ENCODE measurements around the gene HSPA12B.

The HSPA12B gene

DNA sequence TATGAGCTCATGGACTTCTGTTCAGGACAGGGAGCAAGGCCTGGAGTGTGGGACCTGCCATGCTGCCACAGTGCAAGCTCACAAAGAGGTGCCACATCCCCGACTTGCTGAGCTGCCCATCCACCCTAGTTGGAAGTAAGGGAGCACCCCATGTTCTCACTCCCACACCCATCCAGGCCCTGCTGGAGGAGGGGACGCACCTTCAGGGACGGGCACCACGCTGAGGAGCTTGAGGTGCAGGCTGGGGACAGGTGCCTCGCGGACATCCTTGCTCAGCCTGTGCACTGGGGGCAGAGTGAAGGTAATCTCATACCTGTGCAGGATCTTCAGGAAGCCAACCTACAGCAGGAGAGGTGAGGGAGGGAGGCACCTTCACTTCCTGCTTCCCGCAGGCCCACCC is 22.8 kb downstream of the HSPA12B start:
- no peak overlapping the region for H3K27ac ChIP-seq
- no peak for TF ChIP-seq CTCF (conservative IDR thresholded peaks at IDR 0.05)
- TF ChIP-seq ZFX (IDR thresholded peaks at IDR 0.05): no peak

GRCh38 chr20:3755814-3756480 is 23.5 kb downstream of the HSPA12B start:
- no peak overlapping the region for H3K27ac ChIP-seq
- no peak for TF ChIP-seq CTCF (conservative IDR thresholded peaks at IDR 0.05)
- no peak for TF ChIP-seq ZFX (IDR thresholded peaks at IDR 0.05)

DNA sequence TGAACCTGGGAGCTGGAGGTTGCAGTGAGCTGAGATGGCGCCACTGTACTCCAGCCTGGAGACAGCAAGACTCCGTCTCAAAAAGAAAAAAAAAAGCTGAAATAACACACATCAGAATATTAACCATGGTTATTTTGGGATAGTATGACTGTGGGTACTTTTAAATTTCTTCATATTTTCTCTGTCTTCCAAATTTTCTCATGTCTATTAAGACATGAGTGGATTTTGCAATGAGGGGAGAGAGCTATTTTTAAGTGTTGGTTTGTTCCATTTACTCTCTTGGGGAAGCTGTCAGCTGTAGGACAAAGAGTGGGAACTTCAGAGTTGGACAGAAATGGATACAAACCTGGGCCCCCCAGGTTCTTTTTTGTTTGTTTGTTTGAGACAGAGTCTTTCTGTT is 24.8 kb downstream of the HSPA12B start:
- TF ChIP-seq CTCF (conservative IDR thresholded peaks at IDR 0.05) (no peak), ZFX (IDR thresholded peaks at IDR 0.05) (no peak)
- H3K27ac ChIP-seq: no peak overlapping the region

GRCh38 chr20:3758566-3758965 is 26.1 kb downstream of the HSPA12B start:
- no peak overlapping the region for H3K27ac ChIP-seq
- no peak for TF ChIP-seq ZFX (IDR thresholded peaks at IDR 0.05)
- no peak for TF ChIP-seq CTCF (conservative IDR thresholded peaks at IDR 0.05)

DNA sequence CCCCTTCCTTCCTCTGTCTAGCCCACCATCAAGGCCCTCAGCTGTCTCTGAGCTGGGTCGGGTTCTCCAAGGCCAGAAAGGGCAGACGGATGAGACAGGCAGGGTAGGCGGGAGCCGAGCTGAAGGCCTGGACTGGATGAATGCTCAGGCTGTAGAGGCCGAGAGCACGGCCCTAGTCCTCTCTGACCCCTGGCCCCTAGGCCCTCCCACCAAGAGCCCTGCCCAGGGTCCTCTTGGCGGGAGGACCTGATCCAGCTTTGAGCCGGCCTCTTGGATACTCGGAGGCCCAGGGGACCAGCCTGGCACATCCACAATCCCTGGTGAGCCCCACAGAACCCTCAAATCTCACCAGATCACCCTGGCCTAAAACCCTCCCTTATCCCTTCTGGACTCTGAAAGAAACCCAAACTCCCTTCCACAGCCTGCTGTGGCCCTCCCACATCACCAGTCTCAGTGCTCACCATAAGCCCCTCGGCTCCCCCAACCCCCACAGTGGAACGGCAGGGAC is 26.9 kb downstream of the HSPA12B start:
- no peak for TF ChIP-seq CTCF (conservative IDR thresholded peaks at IDR 0.05)
- no peak for TF ChIP-seq ZFX (IDR thresholded peaks at IDR 0.05)
- no peak overlapping the region for H3K27ac ChIP-seq

DNA sequence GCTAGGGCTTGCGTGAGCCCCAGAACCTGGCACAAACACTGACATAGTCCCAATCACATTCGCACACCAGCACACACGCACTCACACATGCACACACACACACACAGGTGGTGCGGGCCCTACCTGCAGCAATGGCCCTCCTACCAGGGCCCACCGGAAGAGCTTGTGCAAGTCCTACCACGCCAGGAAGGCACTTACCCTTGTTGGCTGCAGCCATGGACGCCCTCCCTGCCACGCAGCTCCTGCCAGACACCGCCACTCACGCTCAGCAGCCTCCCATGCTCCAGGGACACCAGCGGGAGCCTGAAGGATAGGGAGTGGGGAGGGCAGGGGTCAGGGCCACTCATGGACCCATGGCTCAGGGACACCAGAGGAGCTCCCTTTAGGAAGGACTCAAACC is 27.4 kb downstream of the HSPA12B start:
- H3K27ac ChIP-seq: no peak overlapping the region
- TF ChIP-seq CTCF (conservative IDR thresholded peaks at IDR 0.05) (no peak), ZFX (IDR thresholded peaks at IDR 0.05) (no peak)

DNA sequence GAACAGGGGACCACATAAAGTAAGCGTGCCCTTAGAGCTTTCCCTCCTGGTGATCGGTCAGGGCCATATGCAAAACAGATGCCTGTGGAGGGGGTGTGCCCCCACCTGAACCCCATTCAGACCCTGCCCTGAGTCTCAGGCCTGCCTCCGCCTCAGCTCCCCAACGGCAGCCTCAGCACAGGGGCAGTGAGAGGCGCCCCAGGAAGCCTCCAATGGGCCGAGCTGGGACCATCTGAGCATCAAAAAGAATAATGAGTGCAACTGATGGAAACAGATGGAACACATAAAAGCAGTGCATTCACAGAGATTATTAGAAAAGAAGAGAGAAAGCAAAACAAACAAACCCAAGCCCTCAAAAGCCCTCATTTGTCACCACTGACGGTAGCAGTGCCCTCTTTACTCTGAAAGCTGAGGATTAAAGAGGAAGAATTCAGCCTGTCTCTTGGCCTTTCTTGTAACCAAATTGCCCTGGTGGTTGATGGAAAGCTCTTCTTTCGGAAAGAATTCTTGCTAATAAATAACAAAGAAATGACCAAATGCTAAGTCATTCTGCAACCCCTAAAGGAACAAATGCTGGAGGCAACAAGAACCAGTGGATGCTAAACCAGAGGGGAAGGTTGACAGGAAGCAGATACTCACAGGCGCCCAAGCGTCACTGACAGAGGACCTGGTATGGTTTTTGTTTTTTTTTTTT is 28.3 kb downstream of the HSPA12B start:
- H3K27ac ChIP-seq: no peak overlapping the region
- no peak for TF ChIP-seq ZFX (IDR thresholded peaks at IDR 0.05)
